Stimulated activated CD4-positive, alpha-beta T cell treated with anti-CD3 and anti-CD28 coated beads, TNF-alpha, amount 100 ng/mL, for 24 hours (primary cell): Measurements from ENCODE around the gene CPNE6.

Experiments
- DNase-seq, 3 experiments: peaks; one replicate each; pipeline ENCODE4 v3.0.0-alpha.2; 2020; ENCODE audit warnings: low read depth in 3 of 3

CPNE6 gene

GRCh38 chr14:24069411-24069735 lies 2.0 kb upstream of the CPNE6 start:
- DNase-seq, result no peak

DNA sequence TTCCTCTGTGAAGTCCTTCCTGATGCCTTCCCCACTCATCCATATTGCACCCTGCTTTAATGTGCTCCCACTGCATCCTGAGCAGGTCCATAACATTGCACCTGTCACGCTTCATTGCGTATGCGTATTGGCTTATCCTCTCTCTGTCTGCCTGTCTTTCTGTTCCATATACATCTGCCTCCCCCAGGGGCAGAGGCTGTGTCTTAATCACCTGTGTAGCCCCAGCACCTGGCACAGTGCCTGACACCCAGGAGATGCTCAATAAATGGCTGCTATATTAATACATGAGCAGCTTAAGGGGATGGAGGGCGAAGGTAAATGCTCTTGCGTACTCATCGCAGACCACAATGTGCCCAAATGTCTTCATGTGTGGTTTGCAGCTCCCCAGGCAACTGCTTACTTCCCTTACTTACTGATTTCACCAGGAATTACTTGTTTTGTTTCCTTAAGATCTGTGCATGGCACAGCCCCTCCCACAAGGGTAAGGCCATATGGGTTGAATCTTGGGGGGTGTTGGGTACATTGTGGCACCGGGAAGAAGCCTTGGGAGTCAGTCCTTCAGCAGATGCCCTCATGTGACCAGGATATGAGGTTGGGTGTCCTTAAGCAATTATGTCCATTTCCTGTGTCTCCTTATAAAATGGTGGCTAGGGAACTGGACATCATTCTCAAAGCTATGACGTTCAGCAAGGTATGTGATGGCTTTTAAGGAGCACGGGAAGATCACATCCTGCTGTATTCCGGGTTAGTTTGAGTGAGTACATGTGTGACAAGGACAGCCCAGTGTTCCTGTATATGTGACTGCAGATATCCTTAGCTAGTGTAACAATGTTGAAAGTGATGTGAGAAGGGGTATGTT lies 848 bp upstream of the CPNE6 start:
- no peak for DNase-seq

GRCh38 chr14:24071836-24072430 lies 571 bp downstream of the CPNE6 start:
- no peak for DNase-seq

DNA sequence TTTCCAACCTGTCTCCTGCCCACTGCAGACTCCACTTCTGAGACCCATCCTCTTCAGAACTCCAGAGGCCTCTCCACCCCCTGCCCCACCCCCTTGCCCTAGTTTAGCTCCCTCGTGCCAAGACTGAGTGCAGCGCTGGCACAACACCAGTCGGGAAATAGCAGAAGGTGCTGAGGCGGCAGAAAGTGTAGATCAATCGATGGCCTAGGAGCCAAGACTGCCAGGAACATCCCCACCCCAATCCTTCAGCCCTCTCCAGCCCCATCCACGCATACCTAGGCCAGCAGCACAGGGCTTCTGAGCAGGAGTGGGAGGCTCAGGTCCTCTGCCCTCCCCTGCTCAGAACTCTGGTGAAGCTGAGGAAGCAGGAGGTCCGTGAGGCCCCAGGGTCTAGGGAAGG lies 1.1 kb downstream of the CPNE6 start:
- DNase-seq, result no peak

DNA sequence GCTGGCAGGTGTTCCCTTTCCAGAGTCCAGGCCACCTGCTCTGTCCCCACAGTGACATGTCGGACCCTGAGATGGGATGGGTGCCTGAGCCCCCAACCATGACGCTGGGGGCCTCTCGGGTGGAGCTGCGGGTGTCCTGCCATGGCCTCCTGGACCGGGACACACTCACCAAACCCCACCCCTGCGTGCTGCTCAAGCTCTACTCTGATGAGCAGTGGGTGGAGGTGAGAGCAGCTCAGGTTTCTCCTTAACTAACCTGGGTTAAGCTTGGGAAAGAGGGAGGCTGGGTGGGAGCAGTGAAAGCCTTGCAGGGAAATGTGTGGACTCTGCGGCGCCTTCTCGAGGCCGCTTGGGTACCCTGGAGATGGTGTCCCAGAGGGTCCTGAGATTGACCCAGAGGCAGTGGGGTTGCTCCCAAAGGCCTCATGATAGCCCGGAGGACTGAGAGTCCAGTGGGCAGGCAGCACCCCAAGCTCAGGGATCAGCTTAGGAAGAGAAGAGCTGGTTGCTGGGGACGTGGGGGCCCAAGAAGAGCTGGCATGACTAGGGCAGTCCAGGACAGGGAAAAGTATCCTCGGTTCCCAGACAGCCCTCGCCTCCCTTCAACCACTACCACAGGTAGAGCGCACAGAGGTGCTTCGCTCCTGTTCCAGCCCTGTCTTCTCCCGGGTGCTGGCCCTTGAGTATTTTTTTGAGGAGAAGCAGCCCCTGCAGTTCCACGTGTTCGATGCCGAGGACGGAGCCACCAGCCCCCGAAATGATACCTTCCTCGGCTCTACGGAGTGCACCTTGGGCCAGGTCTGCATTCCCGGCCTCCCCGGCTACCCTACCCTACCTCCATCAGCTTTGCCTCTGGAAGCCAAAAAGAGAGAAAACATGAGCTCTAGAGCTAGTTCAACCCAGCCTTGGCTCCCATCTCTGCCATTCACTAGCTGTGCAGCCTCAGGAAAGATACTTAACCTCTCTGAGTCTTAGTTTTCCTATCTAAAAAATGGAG lies 1.8 kb downstream of the CPNE6 start:
- no peak for DNase-seq

- DNase-seq, result no peak
These were observed 3.5 kb downstream of the CPNE6 start for GRCh38 chr14:24074625-24075484.

DNA sequence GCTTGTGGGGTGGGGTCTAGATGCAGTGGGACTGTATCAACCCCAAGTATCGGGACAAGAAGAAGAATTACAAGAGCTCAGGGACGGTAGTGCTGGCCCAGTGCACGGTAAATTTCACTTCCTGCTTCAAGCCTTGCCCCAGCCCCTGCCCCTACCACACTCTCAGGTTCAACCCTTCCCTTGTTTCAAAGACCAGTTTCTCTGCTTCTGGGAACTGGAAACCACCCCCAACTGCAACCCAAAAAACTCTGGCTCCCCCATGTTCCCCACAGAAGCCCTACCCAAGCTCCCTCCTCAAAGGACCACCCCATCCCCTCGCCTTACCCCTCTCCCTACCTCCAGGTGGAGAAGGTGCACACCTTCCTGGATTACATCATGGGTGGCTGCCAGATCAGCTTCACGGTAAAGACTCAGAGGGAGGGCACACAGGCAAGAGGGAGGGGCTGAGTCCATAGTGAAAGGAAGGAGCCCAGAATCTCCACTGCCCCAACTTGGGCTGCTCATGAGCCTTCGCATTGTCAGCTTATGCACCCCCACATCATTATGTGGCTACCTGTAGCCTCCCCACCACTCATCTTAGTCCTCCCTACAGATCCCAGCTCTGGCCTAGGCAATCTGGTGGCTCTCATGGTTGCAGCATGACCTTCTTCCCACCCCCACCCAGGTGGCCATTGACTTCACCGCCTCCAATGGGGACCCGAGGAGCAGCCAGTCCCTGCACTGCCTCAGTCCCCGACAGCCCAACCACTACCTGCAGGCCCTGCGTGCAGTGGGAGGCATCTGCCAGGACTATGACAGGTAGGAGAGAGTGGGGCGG lies 4.3 kb downstream of the CPNE6 start:
- no peak for DNase-seq

DNA sequence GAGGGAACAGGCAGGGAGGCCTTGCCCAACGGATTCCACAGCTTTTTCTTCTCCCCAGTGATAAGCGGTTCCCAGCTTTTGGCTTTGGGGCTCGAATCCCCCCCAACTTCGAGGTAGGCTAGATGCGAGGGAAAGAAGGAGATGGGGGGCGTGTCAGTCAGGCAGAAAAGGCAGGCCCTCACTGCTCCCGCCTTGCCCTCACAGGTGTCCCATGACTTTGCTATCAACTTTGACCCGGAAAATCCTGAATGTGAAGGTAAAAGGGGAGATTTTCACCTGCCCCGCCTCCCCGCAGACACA lies 4.9 kb downstream of the CPNE6 start:
- DNase-seq, result no peak

DNA sequence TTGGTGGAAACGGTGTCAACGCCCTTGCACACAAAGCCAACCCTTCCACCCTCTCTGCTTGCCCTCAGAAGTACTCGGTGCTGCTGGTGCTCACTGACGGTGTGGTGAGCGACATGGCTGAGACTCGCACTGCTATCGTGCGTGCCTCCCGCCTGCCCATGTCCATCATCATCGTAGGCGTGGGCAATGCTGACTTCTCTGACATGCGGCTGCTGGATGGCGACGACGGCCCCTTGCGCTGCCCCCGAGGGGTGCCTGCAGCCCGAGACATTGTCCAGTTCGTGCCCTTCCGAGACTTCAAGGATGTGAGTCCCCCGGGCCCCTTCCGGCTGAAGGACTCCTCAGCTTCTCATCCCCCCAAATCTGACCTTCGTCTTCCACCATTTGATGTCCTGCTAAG lies 5.7 kb downstream of the CPNE6 start:
- no peak for DNase-seq

DNA sequence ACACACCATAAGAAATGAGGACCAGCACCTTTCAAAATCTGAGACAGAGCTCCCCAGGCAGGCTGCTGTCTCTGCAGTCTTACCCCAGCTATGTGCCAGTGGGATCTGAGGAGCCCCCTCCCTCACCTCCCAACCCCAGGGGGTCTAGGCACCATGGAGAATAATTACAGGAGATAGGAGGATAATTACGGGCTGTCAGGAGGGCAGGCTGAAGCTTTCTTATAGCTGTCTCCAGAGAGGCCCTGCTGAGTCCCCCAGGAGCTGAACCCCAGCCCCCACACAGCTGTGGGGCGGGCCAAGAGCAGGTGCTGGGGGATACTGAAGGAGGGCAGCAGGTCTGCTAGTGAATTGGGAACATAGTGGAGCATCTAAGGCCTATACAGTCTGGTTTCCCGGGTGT lies 6.8 kb downstream of the CPNE6 start:
- no peak for DNase-seq

- DNase-seq, result no peak
These were observed 8.3 kb downstream of the CPNE6 start for GRCh38 chr14:24079491-24080141.

DNA sequence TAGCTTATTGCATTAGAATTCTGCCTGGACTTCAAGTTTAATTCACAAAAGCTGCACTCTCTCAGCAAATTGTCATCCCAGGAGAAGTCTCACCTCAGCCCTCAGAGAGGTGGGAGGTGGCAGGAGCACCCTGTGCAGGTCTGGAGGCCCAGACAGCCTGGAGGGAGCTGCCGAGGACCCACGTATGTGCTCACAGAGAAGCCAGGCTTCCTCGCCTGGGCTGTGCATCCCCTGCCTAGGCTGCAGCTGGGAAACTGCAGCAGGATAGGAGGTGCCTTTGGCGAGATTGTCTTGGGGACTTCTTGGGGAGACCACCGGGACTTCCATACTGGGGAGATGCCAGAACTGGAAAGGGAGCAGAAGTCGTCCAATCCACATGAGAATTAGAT lies 8.8 kb downstream of the CPNE6 start:
- DNase-seq, result no peak

DNA sequence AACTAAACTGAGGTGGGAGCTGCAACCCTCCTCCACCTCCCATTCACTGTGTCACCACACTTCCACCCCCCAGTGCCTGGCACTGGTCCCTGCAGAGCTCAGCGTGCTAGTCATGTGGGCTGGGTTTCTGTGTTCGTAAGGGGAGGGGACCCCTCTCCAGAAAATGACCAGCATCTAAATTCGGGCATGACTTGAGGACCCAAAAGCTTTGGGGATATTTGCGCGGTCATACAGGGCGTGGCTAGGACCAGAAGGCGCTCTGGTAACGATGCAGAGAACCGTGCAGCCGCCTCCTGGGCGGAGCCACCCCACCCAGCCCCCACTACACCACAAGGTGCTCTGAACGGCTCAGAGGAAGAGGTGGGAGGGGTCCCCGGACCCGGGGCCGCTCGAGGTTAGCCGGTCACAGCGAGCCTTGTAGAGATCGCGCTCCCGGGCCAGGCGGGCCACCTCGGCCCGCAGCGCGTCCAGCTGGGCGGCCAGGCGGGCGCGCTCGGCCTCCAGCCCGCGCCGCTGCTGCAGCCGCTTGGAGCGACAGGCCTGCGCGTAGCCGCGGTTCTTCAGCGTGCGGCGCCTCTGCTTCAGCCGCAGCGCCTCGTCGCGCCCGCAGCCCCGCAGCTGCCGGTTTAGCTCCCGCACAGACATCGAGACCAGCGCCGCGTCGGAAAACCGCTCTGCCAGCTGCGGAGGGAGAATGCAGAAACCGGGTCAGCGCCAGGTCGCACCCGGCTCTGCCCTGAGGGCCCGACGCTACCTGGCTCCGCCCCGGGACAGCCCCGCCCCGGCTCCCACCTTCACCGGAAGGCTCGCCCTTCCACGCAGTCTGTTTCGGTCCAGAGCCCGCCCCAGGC lies 9.8 kb downstream of the CPNE6 start:
- DNase-seq, result peak; percentile 34 to 77 (median 41)

- no peak for DNase-seq
These were observed 10.4 kb downstream of the CPNE6 start for GRCh38 chr14:24081739-24082211.

DNA sequence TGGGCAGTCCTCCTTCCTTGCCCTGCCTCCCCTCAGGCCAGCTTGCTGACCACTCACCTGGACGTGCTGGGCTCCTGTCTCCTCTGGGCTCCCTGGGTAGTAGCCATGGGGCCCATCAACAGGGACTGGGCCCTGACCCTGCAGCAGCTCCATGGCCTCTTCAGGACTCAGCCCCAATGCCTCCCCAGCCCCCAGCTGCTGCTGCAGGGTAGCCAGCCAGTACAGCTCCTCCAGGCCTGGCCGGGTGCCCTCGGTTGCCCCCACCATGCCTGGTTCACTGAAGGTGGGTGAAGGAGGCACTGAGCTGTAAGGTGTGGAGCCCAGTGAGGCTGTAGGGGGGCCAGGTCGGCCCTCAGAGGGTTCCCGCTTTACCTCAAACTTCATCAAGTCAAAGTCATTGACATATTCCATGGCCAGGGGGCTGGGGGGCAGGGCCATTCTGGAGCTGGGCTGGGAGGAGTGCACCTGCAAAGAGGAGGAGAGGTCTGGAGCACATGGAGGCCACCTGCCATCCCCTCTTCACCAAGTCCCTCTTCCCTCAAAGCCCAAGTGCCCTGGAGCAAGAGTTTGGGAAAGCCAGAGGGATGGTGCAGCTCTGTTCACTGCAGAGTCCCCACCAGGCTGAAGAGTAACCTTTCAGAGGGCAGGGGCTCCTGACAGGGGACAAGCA lies 11.2 kb downstream of the CPNE6 start:
- DNase-seq, result no peak

DNA sequence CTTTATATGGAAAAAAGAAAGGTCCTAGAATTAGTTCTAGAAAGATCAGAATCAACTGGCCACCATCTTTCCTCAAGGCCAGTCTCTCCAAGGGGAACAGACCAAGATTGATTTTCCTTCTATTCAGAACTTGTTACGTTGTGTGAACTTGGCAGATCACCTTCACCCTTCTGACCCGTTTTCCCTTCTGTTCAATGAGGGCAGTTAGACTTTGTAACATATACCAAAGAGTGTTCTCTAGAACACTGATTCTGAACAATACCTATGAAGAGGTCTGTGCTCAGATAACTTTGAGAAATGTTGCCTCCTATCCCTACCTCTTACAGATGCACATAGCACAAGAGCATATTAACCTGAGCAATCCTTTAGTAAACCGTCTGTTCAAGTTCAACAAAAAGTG lies 12.1 kb downstream of the CPNE6 start:
- DNase-seq, result no peak

GRCh38 chr14:24084440-24084839 lies 13.1 kb downstream of the CPNE6 start:
- DNase-seq, result no peak

GRCh38 chr14:24085215-24085614 lies 13.9 kb downstream of the CPNE6 start:
- no peak for DNase-seq
